Measurements from ENCODE around the gene MED12L.
A peak's percentile ranks its signal among the peaks of the same experiment; 100 is the strongest.

MED12L gene

DNA sequence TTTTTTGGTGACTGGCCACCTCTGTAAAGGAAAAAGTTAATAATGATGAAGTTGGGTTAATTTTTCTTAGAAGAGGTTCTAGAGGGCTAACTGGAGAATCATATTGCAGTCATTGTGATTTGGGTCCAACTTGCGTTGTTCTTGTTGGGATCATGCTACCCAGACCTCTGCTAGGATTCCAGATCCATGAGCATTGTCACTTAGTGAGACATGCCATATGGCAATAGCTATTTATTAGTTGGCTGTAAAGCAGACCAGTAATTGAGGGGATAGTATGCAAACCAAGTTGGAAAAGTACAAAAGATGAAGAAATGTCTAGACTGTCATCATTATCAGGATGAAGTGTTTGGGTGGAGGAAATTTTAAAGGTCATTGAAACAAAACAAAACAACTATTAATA lies 329.8 kb downstream of the MED12L start:
- TF ChIP-seq, protein P1, sequence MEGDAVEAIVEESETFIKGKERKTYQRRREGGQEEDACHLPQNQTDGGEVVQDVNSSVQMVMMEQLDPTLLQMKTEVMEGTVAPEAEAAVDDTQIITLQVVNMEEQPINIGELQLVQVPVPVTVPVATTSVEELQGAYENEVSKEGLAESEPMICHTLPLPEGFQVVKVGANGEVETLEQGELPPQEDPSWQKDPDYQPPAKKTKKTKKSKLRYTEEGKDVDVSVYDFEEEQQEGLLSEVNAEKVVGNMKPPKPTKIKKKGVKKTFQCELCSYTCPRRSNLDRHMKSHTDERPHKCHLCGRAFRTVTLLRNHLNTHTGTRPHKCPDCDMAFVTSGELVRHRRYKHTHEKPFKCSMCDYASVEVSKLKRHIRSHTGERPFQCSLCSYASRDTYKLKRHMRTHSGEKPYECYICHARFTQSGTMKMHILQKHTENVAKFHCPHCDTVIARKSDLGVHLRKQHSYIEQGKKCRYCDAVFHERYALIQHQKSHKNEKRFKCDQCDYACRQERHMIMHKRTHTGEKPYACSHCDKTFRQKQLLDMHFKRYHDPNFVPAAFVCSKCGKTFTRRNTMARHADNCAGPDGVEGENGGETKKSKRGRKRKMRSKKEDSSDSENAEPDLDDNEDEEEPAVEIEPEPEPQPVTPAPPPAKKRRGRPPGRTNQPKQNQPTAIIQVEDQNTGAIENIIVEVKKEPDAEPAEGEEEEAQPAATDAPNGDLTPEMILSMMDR (IDR thresholded peaks at IDR 0.05; ENCODE audit: low read length, missing control alignments), result no peak
- no peak overlapping the region for H3K4me3 ChIP-seq (replicated peaks; ENCODE audit: low read depth, low read length)
- no peak for DNase-seq (ENCODE audit: low read depth)

DNA sequence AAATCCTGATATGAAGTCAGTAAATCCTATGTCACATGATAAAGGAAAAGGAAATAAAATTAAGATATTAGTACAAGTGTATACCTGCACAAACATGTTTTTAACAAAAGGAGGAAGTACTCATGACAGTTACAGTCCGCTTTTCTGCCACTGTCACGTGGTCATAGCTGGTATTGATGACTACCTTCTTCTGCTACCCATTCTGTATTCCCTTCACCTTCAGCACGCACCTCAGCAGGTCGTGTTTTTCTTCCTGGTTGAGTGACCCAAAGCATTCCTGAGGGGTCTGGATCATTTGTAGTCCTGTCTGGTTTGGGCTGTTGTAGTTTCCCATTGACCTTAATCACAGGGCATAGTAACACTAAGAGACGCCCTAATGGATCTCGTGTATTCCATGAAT lies 334.3 kb downstream of the MED12L start:
- no peak for DNase-seq (ENCODE audit: low read depth)
- TF ChIP-seq, protein P1 (IDR thresholded peaks at IDR 0.05; ENCODE audit: low read length, missing control alignments), result no peak
- no peak overlapping the region for H3K4me3 ChIP-seq (replicated peaks; ENCODE audit: low read depth, low read length)

DNA sequence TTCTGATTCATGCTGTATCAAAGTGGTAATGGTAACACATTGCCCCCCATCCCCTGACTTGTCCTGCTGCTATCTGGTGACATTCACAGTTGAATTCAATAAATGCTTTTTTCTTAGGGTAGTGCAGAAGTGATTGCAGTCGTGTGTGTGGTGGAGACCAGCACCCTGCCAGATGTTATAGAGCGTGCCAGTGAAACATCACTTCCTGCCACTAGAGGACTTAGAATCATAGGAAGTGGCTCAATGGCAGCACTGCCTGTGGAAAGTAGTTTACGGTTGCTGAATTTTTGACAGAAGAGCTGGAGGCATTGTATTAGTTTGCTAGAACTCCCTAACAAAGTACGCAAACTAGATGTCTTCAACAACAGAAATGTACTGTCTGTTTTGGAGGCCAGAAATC lies 336.5 kb downstream of the MED12L start:
- TF ChIP-seq, protein P1 (IDR thresholded peaks at IDR 0.05; ENCODE audit: low read length, missing control alignments), result no peak
- no peak for DNase-seq (ENCODE audit: low read depth)
- H3K4me3 ChIP-seq (replicated peaks; ENCODE audit: low read depth, low read length), result no peak overlapping the region

DNA sequence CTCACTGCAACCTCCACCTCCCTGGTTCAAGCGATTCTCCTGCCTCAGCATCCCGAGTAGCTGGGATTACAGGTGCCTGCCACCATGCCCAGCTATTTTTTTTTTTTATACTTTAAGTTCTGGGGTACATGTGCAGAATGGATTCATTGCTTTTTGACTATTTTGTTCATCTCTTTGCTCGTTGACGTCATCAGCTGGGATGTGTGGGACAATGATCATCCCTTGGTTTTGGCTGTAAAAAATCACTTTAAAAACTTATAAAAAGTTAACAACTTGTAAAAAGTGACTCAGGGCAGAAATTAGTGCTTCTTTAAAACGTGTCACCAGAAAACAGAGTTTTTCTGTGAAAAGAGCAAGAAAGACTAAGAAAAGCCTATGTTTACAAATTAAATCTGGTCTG lies 337.6 kb downstream of the MED12L start:
- TF ChIP-seq, protein P1 (IDR thresholded peaks at IDR 0.05; ENCODE audit: low read length, missing control alignments), result no peak

DNA sequence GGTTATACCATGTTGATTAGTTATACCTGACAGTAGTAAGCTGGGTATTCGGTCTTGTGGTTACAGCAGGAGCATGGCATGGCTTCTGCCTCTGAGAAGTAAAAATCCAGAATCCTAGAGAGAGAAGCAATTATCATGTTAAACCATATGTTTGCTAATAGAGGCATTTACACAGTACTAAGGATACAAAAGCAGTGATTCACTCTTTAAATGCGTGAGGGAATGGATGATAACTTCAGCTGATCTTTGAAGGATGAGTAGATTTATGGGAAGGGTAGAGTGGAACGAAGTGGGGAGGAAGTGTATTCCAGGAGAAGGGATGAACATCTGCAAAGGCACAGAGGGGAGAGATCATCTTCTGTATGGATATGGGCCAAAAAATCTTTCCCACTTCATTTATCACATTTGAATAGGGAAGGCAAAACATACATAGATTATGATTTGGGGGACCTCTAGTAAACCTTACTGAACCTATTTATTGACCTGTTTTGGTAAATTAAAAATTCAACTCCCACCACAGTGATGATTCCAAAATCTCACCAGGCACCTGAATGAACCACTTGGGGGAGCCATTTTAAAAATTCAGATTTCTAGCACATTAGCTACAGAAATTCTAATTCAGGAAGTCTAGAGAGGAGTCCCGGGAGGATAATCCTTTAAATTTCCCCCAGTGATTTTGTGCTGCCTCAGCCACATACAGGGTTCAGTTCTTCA lies 340.3 kb downstream of the MED12L start:
- no peak overlapping the region for H3K4me3 ChIP-seq (replicated peaks; ENCODE audit: low read depth, low read length)
- no peak for DNase-seq (ENCODE audit: low read depth)
- TF ChIP-seq, protein P1 (IDR thresholded peaks at IDR 0.05; ENCODE audit: low read length, missing control alignments), result peak; percentile 33

More for the DNA sequence above, 337.6 kb downstream of the MED12L start:
- H3K4me3 ChIP-seq (replicated peaks; ENCODE audit: low read depth, low read length), result no peak overlapping the region
- no peak for DNase-seq (ENCODE audit: low read depth)

DNA sequence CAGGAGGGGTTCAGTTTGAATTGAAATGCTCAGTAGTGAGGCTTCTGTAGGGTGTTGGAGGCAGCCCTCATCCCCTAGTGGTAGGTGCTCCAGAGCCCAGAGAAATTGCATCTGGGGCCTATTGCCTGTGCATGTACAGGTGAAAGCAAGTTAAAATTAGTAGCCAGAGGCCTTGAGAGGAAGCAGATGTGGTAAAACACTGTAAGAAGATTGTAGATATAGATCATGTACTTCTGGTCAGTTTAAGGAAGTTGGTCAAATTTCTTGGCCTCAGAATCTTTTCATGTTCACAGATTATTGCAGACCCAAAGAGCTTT lies 340.8 kb downstream of the MED12L start:
- no peak for DNase-seq (ENCODE audit: low read depth)
- H3K4me3 ChIP-seq (replicated peaks; ENCODE audit: low read depth, low read length), result no peak overlapping the region
- TF ChIP-seq, protein P1 (IDR thresholded peaks at IDR 0.05; ENCODE audit: low read length, missing control alignments), result peak; percentile 11

DNA sequence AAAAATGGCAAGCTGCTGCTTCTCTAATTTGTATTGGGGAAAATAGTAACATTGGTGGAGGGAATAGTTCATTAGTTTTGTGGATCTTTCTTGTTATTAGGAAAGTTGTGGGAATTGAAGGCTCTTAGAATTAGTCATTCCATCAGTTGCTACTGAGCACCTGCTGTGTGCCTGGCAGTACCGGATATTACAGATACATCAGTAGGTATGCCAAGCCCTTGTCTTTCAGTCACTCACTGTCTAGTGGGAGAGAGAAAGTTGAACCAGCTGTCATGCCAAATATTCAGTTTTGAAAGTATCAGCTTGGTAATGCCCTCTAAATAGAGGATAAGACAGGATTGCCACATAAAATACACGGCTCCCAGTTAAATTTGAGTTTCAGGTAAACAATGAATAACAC lies 342.9 kb downstream of the MED12L start:
- H3K4me3 ChIP-seq (replicated peaks; ENCODE audit: low read depth, low read length), result no peak overlapping the region
- TF ChIP-seq, protein P1 (IDR thresholded peaks at IDR 0.05; ENCODE audit: low read length, missing control alignments), result no peak
- no peak for DNase-seq (ENCODE audit: low read depth)

Data from fibroblast of pulmonary artery (primary cell).